HG02610 (cell line): Measurements from ENCODE around the gene DARS1.
"Not testable (repeated sequence)": the region's sequence is repeated elsewhere in the genome, so short reads cannot be mapped to it uniquely, and the experiment has no call there.

Experiments
- ATAC-seq: cut with Tn5 transposase; IDR thresholded peaks from one replicate; pipeline ENCODE4 v1.9.1; 2021; ENCODE audit warnings: mild to moderate bottlenecking, moderate library complexity; ENCODE audit not compliant: unreplicated experiment

DARS1 gene

DNA sequence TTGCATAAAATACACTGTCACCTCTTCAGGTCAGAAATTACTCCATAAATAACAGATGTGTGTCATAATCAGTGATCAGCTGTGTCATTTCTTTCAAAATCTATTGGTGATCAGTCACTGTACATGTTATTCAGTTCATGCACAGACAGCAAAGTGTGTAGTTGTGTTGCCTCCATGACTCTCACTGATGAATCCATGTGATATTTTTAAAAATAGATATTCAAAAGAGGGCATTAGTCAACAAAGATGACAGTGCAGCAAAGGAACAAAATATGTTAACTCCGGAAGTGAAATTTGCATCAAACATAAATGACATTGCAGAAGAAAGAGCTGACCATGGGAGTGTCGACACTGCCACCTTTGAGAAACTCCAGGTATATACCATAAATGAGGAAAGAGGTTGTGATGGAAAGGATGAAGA, 92.0 kb downstream of the DARS1 start:
- ATAC-seq: no peak

- no peak for ATAC-seq
Observed at GRCh38 chr2:135890835-135891234, 94.6 kb downstream of the DARS1 start.

GRCh38 chr2:135890149-135890548, 95.3 kb downstream of the DARS1 start:
- ATAC-seq: no peak

DNA sequence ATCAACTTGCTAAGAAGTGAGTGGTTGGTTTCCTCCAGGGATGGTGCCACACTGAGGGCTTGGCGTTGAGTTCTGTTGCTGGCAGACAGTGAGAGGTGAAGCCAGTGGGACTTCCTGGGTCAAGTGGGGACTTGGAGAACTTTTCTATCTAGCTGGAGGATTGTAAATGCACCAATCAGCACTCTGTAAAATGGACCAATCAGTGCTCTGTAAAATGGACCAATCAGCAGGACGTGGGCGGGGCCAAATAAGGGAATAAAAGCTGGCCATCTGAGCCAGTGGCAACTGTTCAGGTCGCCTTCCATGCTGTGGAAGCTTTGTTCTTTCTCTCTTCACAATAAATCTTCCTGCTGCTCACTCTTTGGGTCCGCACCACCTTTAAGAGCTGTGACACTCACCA, 96.8 kb downstream of the DARS1 start:
- ATAC-seq: not testable (repeated sequence)

GRCh38 chr2:135885709-135886108, 99.7 kb downstream of the DARS1 start:
- no peak for ATAC-seq

DNA sequence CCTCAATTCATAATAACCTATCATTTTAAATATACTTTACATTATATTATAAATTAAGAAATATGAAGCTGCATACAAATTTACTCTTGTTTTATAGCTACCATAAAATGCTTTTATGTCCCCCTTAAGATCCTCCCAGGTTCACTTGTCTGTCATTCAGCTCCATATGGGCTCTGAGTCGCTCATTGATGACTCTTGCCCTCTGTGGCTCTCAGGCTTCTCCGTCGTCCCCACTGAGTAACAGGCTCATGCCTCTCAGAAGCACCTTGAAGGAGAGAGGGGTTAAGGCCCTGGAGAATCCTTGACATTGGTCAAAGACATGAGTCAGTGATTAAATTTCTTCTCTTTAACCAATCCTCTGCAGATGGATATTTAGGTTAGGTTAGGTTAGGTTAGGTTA, 103.0 kb downstream of the DARS1 start:
- ATAC-seq: no peak

- ATAC-seq: not testable (repeated sequence)
Observed at GRCh38 chr2:135876770-135877169, 108.7 kb downstream of the DARS1 start.

DNA sequence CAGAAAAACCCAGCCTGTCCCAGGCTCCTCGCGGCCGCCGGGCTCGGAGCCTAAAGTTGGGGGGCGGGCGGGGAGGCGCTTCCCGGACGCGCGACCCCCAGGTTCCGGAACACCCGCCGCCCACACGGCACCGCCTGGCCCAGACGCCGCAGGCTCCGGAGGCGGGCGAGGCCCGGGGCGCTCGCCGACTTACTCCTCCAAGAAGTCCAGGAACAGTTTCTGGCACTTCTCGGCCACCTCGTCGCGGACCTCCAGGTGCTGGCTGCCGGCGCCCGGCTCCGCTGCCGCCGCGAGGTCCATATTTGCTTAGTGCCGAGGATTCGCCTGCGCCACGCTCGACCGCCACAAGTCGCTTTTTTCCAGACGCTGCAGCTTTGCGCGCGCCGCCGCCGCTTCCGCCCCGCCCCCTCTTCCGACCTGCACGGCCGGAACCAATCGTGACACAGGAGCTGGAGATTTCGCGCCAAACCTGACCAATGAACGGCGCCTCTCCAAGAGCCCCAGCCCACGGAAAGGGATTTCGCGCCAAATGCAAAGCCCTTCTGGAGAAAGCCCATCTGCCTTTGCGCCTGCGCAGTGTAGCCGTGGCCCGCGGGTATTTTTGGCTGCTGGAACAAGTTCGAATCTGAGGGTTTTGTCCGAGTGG, 109.2 kb downstream of the DARS1 start, which contains the start of gene MCM6:
MCM6 (minus strand) TSS at position 378 of the 646 bp plus-strand sequence; CDS start at position 300, 78 bp downstream.
- ATAC-seq: peak; percentile 93

- ATAC-seq: peak; percentile 48
Observed at GRCh38 chr2:135875491-135876065, 109.8 kb downstream of the DARS1 start.

GRCh38 chr2:135874777-135875365, 110.6 kb downstream of the DARS1 start:
- no peak for ATAC-seq

DNA sequence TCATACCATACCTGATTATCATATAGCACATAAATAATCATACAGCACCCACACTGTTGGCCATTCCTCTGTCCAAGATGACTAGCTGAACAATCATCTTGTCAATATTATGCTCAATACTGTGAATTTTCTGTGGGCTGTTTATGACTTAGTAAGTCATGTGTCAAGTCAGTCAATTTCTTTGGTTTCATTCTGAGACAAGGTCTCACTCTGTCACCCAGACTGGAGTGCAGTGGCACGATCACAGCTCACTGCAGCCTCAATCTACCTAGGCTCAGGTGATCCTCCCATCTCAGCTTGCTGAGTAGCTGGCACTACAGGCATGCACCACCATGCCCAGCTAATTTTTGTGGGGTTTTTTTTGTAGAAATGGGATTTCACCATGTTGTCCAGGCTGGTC, 114.9 kb downstream of the DARS1 start:
- peak; percentile 93 for ATAC-seq

GRCh38 chr2:135863233-135863632, 122.2 kb downstream of the DARS1 start:
- no peak for ATAC-seq

- no peak for ATAC-seq
Observed at GRCh38 chr2:135862718-135863117, 122.7 kb downstream of the DARS1 start.
